G401.6 (cell line): ENCODE data around the gene ZNF217.
"Not testable (repeated sequence)": the region's sequence is repeated elsewhere in the genome, so short reads cannot be mapped to it uniquely, and the experiment has no call there.

ENCODE experiments used
- FAIRE-seq: peaks from 2 replicates; lab custom pipeline; 2012; peaks lifted over from hg19 to GRCh38; lab: Jason Lieb, UNC

ZNF217 gene

GRCh38 chr20:53523615-53524014 lies 70.0 kb downstream of the ZNF217 start:
- FAIRE-seq: not testable (repeated sequence)

DNA sequence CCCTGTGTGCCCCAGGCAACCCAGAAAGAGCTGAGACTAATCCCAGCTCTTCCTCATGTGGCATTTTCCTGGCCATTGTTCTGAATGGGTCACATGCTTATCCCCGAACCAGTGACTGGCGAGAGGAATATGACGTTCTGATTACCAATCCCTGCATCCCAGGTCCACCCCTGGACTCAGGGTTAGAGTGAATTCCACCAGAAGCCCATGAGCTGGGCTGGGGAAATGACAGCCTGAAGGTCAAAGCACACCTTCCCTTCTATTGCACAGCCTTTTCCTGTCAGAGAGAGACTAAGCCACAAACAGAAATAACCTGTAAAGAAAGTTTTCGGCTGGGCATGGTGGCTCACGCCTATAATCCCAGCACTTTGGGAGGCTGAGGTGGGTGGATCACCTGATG lies 70.9 kb downstream of the ZNF217 start:
- FAIRE-seq: no peak

GRCh38 chr20:53522026-53522425 lies 71.6 kb downstream of the ZNF217 start:
- no peak for FAIRE-seq

DNA sequence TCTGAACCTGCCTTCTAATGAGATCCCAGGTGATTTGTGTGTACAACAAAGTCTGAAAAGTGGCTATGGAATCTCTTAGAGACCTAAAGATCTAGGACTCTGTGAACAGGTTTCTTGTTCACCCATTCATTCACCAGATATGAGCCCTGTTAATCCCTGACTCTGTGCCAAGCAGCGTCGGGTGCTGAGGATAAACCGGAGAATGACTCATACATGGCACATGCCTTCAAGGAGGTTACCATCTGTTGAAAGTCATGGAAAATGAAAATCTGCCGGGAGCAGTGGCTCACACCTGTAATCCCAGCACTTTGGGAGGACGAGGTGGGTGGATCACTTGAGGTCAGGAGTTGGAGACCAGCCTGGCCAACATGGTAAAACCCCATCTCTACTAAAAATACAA lies 72.2 kb downstream of the ZNF217 start:
- FAIRE-seq: not testable (repeated sequence)

DNA sequence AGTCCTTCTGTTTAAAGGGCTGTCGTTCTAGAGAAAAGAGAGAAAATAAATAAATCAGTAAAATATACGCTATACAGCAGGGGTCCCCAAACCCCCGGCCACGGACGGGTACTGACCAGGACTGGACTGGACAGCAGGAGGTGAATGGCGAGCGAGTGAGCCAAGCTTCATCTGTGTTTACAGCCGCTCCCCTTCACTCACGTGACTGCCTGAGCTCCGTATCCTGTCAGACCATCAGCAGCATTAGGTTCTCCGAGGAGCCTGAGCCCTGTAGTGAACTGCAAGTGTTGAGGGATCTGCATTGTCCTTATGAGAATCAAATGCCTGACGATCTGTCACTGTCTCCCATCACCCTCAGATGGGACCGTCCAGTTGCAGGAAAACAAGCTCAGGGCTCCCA lies 76.5 kb downstream of the ZNF217 start:
- no peak for FAIRE-seq
